ENCODE measurements around the gene KCNH5. TPM values are rescaled to one million over a fixed set of nuclear protein-coding genes. Genes with fewer than 3 reads are reported as not detected.

Gene KCNH5
- total RNA-seq, 2 donors from 2014 or later, result 0.06 to 0.09 TPM

- TF ChIP-seq, protein P1, sequence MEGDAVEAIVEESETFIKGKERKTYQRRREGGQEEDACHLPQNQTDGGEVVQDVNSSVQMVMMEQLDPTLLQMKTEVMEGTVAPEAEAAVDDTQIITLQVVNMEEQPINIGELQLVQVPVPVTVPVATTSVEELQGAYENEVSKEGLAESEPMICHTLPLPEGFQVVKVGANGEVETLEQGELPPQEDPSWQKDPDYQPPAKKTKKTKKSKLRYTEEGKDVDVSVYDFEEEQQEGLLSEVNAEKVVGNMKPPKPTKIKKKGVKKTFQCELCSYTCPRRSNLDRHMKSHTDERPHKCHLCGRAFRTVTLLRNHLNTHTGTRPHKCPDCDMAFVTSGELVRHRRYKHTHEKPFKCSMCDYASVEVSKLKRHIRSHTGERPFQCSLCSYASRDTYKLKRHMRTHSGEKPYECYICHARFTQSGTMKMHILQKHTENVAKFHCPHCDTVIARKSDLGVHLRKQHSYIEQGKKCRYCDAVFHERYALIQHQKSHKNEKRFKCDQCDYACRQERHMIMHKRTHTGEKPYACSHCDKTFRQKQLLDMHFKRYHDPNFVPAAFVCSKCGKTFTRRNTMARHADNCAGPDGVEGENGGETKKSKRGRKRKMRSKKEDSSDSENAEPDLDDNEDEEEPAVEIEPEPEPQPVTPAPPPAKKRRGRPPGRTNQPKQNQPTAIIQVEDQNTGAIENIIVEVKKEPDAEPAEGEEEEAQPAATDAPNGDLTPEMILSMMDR (IDR thresholded peaks at IDR 0.05), result no peak
- TF ChIP-seq POLR2AphosphoS5 (IDR thresholded peaks at IDR 0.05) (no peak), POLR2A (IDR thresholded peaks at IDR 0.05) (no peak)
- no peak overlapping the region for H3K27ac ChIP-seq
- no peak overlapping the region for H3K4me3 ChIP-seq
- H3K36me3 ChIP-seq, result no peaks in the 10 kb centered on the region
- no peak for DNase-seq (ENCODE audit: low spot score)
- no peaks in the 10 kb centered on the region for H3K9me3 ChIP-seq
- H3K4me1 ChIP-seq (replicated peaks), result no peaks in the 10 kb centered on the region
- intact Hi-C loops (cut with DNase I), result no loop called here
- no peaks in the 10 kb centered on the region for H3K27me3 ChIP-seq (replicated peaks; ENCODE audit: insufficient read depth)
These were observed 31.2 kb upstream of the KCNH5 start for GRCh38 chr14:63076488-63076887.

DNA sequence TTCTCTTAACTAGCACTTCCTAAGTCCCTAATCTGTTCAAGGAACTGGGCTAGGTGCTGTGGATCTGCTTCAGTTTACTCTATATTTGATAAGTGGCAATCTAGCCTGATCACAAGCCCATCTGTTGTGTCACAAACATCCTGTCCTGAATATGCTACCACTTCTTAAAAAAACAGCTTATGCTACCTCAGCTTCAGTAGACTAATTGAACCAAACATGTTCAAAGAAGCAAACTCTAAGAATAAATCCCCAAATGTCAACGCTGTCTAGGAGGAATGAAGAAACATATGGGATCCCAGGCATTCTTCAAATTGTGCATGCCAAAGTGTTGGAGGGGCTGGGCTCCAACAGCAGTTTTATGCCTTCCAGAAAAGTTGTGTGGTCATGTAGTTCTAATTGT lies 10.4 kb upstream of the KCNH5 start:
- no peak for DNase-seq (ENCODE audit: low spot score)
- TF ChIP-seq POLR2AphosphoS5 (IDR thresholded peaks at IDR 0.05), result no peak
- TF ChIP-seq, protein P1 (IDR thresholded peaks at IDR 0.05), result no peak
- TF ChIP-seq POLR2A (IDR thresholded peaks at IDR 0.05), result no peak
- intact Hi-C loops (cut with DNase I), result no loop called here
- H3K4me3 ChIP-seq, result no peak overlapping the region
- H3K9me3 ChIP-seq, result no peaks in the 10 kb centered on the region
- no peaks in the 10 kb centered on the region for H3K27me3 ChIP-seq (replicated peaks; ENCODE audit: insufficient read depth)
- no peak overlapping the region for H3K27ac ChIP-seq
- 64% methylated on average over 1 of the region's 1 CpG for WGBS
- no peaks in the 10 kb centered on the region for H3K36me3 ChIP-seq
- no peaks in the 10 kb centered on the region for H3K4me1 ChIP-seq (replicated peaks)

GRCh38 chr14:63051992-63052391 lies 6.7 kb upstream of the KCNH5 start:
- Histone ChIP-seq H3K9me3 (no peaks in the 10 kb centered on the region), H3K27me3 (replicated peaks; ENCODE audit: insufficient read depth) (peaks cover 8% of the 10 kb centered on the region), H3K4me1 (replicated peaks) (no peaks in the 10 kb centered on the region), H3K27ac (no peak overlapping the region), H3K36me3 (no peaks in the 10 kb centered on the region), H3K4me3 (no peak overlapping the region)
- WGBS, result 51% methylated on average over 4 of the region's 4 CpGs
- DNase-seq (ENCODE audit: low spot score), result no peak
- intact Hi-C loops (cut with DNase I), result no loop called here
- no peak for TF ChIP-seq POLR2A (IDR thresholded peaks at IDR 0.05)

- no peak overlapping the region for H3K4me3 ChIP-seq
- no peaks in the 10 kb centered on the region for H3K9me3 ChIP-seq
- 92% methylated on average over 2 of the region's 2 CpGs for WGBS
- H3K27ac ChIP-seq, result no peak overlapping the region
- no peak for TF ChIP-seq POLR2AphosphoS5 (IDR thresholded peaks at IDR 0.05)
- TF ChIP-seq, protein P1 (IDR thresholded peaks at IDR 0.05), result no peak
- TF ChIP-seq POLR2A (IDR thresholded peaks at IDR 0.05), result no peak
- no peak for DNase-seq (ENCODE audit: low spot score)
- no peaks in the 10 kb centered on the region for H3K36me3 ChIP-seq
- H3K27me3 ChIP-seq (replicated peaks; ENCODE audit: insufficient read depth), result peaks cover 8% of the 10 kb centered on the region
- intact Hi-C loops (cut with DNase I), result no loop called here
- no peaks in the 10 kb centered on the region for H3K4me1 ChIP-seq (replicated peaks)
These were observed 6.0 kb upstream of the KCNH5 start for GRCh38 chr14:63051301-63051700.

DNA sequence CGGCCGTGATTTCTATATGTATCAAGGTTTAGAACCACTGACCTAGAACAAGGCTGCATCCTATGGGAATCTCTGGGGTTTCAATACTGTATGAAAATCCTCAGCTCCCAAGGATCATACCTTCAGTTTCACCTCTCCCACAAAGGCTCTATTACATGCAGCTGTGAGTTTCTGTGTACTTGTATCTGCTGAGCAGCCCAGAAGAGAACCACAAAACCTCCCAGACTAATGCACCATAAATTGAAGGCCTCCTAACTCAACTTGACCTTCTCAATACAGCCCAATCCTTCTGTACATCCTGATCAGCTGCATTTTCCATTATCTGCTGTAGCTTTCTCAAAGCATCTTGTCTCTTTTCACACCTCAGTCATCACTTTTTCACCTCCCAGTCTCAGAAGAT lies 5.4 kb upstream of the KCNH5 start:
- WGBS, result 100% methylated on average over 2 of the region's 2 CpGs

More for the DNA sequence above, 5.4 kb upstream of the KCNH5 start:
- H3K36me3 ChIP-seq, result no peaks in the 10 kb centered on the region
- intact Hi-C loops (cut with DNase I), result no loop called here
- H3K9me3 ChIP-seq, result no peaks in the 10 kb centered on the region
- H3K27me3 ChIP-seq (replicated peaks; ENCODE audit: insufficient read depth), result peaks cover 8% of the 10 kb centered on the region
- H3K4me3 ChIP-seq, result no peak overlapping the region
- TF ChIP-seq, protein P1 (IDR thresholded peaks at IDR 0.05), result no peak
- TF ChIP-seq POLR2AphosphoS5 (IDR thresholded peaks at IDR 0.05), result no peak
- no peak for TF ChIP-seq POLR2A (IDR thresholded peaks at IDR 0.05)
- no peak overlapping the region for H3K27ac ChIP-seq
- H3K4me1 ChIP-seq (replicated peaks), result peaks cover 2% of the 10 kb centered on the region
- DNase-seq (ENCODE audit: low spot score), result no peak

Data from prostate gland (tissue), 2 donors.